ENCODE results near the gene CALHM3.

The CALHM3 gene

GRCh38 chr10:103474077-103474476 lies 5.0 kb downstream of the CALHM3 start:
- no peak for DNase-seq

GRCh38 chr10:103473261-103473671 lies 5.8 kb downstream of the CALHM3 start:
- no peak for DNase-seq

- DNase-seq, result no peak
Observed at GRCh38 chr10:103472005-103472404, 7.0 kb downstream of the CALHM3 start.

- peak; percentile 82 for DNase-seq
Observed at GRCh38 chr10:103470761-103471653, 8.0 kb downstream of the CALHM3 start.

- DNase-seq, result no peak
Observed at GRCh38 chr10:103469201-103469600, 9.8 kb downstream of the CALHM3 start.

GRCh38 chr10:103467406-103467805 lies 11.6 kb downstream of the CALHM3 start:
- no peak for DNase-seq

GRCh38 chr10:103466734-103467133 lies 12.3 kb downstream of the CALHM3 start:
- no peak for DNase-seq

GRCh38 chr10:103465411-103466179 lies 13.4 kb downstream of the CALHM3 start:
- no peak for DNase-seq

GRCh38 chr10:103463499-103463898 lies 15.5 kb downstream of the CALHM3 start:
- no peak for DNase-seq

- DNase-seq, result no peak
Observed at GRCh38 chr10:103459615-103460014, 19.4 kb downstream of the CALHM3 start.

- DNase-seq, result no peak
Observed at GRCh38 chr10:103458720-103459119, 20.3 kb downstream of the CALHM3 start, which contains the start of gene CALHM1. Gene CALHM1 (minus strand): TSS chr10:103458900. CDS start chr10:103458751, 149 bp downstream.

GRCh38 chr10:103457896-103458583 lies 21.0 kb downstream of the CALHM3 start:
- no peak for DNase-seq

- no peak for DNase-seq
Observed at GRCh38 chr10:103457176-103457712, 21.8 kb downstream of the CALHM3 start.

- DNase-seq, result no peak
Observed at GRCh38 chr10:103456074-103456660, 22.9 kb downstream of the CALHM3 start.

GRCh38 chr10:103455235-103455634 lies 23.8 kb downstream of the CALHM3 start:
- DNase-seq, result no peak

GRCh38 chr10:103454026-103454425 lies 25.0 kb downstream of the CALHM3 start:
- DNase-seq, result no peak

GRCh38 chr10:103452506-103453230 lies 26.4 kb downstream of the CALHM3 start:
- DNase-seq, result no peak

GRCh38 chr10:103451831-103452505 lies 27.1 kb downstream of the CALHM3 start, which contains the start of gene CALHM2:
Gene CALHM2 (minus strand): TSS chr10:103452370. CDS start chr10:103449941, 2,429 bp downstream.
- peak; percentile 45 for DNase-seq

- peak; percentile 58 for DNase-seq
Observed at GRCh38 chr10:103451091-103451813, 27.8 kb downstream of the CALHM3 start.

- no peak for DNase-seq
Observed at GRCh38 chr10:103450201-103450695, 28.8 kb downstream of the CALHM3 start.

All from CD4-positive, alpha-beta T cell treated with Interleukin-12 subunit alpha and Interleukin-12 subunit beta, for 1 hour (primary cell).